Stimulated activated CD8-positive, alpha-beta memory T cell treated with anti-CD3 and anti-CD28 coated beads, Interleukin-15, amount 100 ng/mL, for 48 hours (primary cell): Measurements from ENCODE around the gene DTD2.

Experiments
- DNase-seq, 2 donors: peaks; one replicate each; pipeline ENCODE4 v3.0.0-alpha.2; 2020; ENCODE audit warnings: low read depth in 2 of 2

The DTD2 gene

DNA sequence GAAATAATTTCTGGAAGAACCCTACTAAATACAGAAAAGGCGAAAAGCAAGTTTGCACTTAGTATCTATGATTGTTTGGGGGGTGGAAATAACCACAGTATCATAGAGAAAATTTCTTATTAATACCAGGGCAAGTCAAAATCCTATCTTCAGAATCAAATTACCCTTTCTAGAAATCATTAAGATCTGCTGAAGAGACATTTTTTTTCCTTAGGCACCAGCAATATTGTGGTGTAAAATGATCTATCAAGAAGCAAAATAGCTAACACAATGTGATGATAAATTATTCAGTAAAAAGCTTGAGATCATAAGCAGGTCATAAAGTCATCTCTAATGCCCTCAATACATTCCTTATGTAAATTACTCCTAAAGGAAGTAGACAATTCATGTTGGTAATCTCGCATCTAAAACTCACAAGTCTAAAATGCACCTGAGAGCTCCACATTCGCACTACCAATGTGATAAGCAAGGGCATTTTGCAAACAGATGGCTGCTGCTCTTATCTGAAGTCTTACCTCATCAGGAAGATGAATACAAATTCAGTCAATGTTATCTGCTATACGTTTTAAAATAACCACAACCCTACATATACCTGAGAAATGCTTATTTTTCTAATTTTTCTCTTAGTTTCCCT lies 51.6 kb downstream of the DTD2 start:
- no peak for DNase-seq

DNA sequence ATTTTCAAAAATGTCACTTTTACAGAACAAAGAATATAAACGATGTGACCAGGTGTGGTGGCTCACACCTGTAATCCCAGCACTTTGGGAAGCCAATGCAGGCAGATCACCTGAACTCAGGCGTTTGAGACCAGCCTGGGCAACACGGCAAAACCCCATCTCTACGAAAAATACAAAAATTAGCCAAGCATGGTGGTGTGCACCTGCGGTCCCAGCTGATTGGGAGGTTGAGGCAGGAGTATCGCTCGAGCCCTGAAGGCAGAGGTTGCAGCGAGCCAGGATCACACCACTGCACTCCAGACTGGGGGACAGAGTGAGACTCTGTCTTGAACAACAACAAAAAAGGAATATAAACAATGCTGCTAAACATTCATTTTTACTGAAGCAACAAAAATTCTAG lies 52.2 kb downstream of the DTD2 start:
- DNase-seq: no peak

DNA sequence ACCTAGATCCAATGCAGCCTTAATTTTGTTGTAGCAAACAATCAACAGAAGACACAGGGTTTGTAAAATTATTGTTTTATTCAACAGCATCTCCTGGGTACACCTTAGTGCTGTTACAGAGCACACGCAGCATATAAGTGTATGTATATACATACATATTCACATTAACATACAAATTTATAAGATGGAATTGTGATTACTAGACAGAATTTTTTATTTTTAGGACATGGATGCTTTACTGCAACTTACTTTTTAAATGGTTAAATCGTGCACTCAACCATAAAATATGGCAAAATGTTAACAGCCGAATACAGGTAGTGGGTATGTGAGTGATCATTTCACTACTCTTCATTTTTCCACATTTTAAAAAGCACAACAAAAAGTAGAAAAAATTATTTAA lies 53.6 kb downstream of the DTD2 start:
- no peak for DNase-seq

DNA sequence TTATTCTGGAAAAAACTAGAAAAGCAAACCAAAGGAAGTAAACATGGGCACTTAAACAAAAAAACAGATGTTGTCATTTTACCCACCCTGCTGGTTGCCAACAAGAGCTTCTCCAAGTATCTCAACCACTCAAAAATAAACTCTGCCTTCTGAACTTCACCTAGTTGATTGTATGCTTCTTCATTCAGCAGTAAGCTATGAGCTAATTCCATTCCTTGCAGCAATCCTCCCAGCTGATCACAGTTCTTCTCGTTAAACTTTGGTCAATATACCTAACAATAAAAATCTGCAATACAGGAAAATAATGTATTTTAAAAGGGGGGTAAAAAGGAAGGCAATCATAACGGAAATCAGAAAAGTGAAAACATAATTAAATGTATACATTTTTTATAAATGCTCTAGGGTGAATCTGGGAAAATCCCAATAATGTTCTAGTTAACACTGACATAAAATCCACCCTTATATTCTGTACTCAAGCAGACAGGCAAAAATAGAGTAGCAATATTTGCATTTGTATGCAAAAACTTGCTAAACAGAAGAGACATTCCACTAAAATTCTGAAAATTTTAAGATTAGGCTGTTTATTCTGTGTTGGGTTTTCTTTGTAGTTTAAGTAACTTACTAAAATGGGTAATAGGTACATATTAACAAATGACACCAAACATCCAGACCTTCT lies 54.4 kb downstream of the DTD2 start:
- DNase-seq: no peak

DNA sequence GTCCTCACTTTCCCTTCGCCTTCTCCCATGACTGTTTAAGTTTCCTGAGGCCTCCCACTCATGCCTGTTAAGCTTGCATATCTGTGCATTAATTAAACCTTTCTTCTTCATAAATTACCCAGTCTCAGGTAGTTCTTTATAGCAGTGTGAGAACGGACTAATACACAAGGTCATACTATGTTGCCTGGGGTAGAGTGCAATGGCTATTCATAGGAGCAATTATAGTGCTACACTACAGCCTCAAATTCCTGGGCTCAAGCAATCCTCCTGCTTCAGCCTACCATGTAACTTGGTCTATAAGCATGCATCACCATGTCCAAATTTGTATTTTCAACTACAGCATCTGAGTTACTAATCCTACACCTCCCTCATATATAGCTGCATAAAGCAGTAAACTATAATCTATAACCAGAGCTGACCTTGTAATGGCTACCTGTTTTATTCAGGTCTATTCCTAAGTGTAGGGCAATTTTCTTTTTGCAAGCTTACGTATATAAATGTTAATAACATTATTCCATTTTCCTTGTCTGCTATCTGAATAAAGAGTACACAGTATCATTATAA lies 55.9 kb downstream of the DTD2 start:
- DNase-seq: no peak

DNA sequence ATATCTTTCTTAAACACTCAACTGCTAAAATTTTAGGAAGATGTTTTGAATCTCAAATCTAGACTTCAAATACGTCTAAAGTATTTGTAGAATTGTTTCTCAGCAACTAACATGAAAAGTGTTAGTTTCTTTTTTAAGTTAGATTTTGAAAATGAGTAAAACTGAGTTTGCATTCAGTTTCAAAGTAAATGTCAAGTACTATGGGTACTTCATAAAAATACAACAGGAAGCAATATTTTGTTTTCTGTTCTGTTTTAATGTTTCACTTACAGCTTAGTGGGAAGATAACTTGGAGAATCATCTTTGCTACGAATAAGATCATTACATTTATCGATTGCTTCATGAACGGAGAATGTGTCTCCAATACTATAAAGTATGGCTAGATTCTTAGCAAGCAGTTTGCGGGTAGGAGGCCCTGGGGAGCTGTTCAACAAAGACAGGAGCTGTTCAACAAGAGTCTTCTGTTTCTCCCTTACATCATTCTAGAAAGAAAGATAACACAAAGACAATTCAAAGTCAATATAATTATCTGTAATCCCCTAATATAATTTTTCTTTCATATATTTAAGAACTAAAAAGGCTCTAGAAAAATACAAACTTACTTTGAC lies 57.2 kb downstream of the DTD2 start:
- no peak for DNase-seq
